K562 (cell line): ENCODE data around the gene NDUFS3. TPM values are rescaled to one million over a fixed set of nuclear protein-coding genes. Genes with fewer than 3 reads are reported as not detected.

Experiments
- CHD7 ChIP-seq: fragments of 200-600 bp; sonication (generic); IDR thresholded peaks from one replicate; pipeline ENCODE4 v1.6.1; 2012; ENCODE audit warnings: mild to moderate bottlenecking, low read depth, low read length, inconsistent platforms
- CREB1 ChIP-seq, 2 experiments: sonication (generic) in 1 of 2; formaldehyde crosslinking in 1 of 2; IDR thresholded peaks; 2 replicates each; pipeline versions ENCODE4 v1.6.1 to v1.8.0; 2012 to 2022; ENCODE audit warnings: inconsistent platforms in 1 of 2, mild to moderate bottlenecking in 1 of 2, missing genetic modification reagents in 1 of 2, moderate library complexity in 1 of 2
- GTF2A2 ChIP-seq: IDR thresholded peaks from 2 replicates; pipeline ENCODE4 v1.6.1; 2016; ENCODE audit warnings: mild to moderate bottlenecking, missing genetic modification characterization, missing compliant biosample characterization
- HDAC3 ChIP-seq: fragments of 450-650 bp; IDR thresholded peaks from 2 replicates; pipeline ENCODE4 v1.6.1; 2018; ENCODE audit warnings: borderline replicate concordance, mild to moderate bottlenecking, moderate library complexity; ENCODE audit not compliant: partially characterized antibody
- MCM2 ChIP-seq: fragments of 450-650 bp; IDR thresholded peaks from 2 replicates; pipeline ENCODE4 v1.6.1; 2017; ENCODE audit warnings: low read depth, mild to moderate bottlenecking
- MTA1 ChIP-seq: fragments of 450-650 bp; IDR thresholded peaks from 2 replicates; pipeline ENCODE4 v1.6.1; 2017; ENCODE audit warnings: borderline replicate concordance
- NEUROD1 ChIP-seq: fragments of 150-350 bp; IDR thresholded peaks from 2 replicates; pipeline ENCODE4 v1.6.1; 2014; ENCODE audit warnings: borderline replicate concordance, low read length, low read depth; ENCODE audit not compliant: partially characterized antibody
- RBM34 ChIP-seq: fragments of 200-400 bp; formaldehyde crosslinking; IDR thresholded peaks from 2 replicates; pipeline ENCODE4 v1.6.1; 2018; ENCODE audit warnings: low read length, borderline replicate concordance; ENCODE audit not compliant: insufficient read depth
- SMAD4 ChIP-seq: fragments of 250-450 bp; sonication (Bioruptor Pico); conservative IDR thresholded peaks from 2 replicates; pipeline ENCODE4 v1.8.0; 2021; ENCODE audit warnings: inconsistent platforms, mild to moderate bottlenecking, moderate library complexity
- SMARCA5 ChIP-seq: fragments of 450-650 bp; IDR thresholded peaks from 2 replicates; pipeline ENCODE4 v1.6.1; 2016
- TCF7L2 ChIP-seq: fragments of 150-350 bp; IDR thresholded peaks from 2 replicates; pipeline ENCODE4 v1.6.1; 2016; ENCODE audit warnings: low read depth, mild to moderate bottlenecking, low read length, moderate library complexity
- VEZF1 ChIP-seq: fragments of 200-800 bp; sonication (Bioruptor generic); IDR thresholded peaks from 2 replicates; pipeline ENCODE4 v1.6.1; 2017; ENCODE audit warnings: missing genetic modification characterization, missing compliant biosample characterization
- ZNF140 ChIP-seq: fragments of 250-450 bp; sonication (Bioruptor Pico); IDR thresholded peaks from 2 replicates; pipeline ENCODE4 v1.8.0; 2021; ENCODE audit warnings: moderate library complexity, mild to moderate bottlenecking, inconsistent platforms
- ZNF143 ChIP-seq: sonication (generic); formaldehyde crosslinking; IDR thresholded peaks from 2 replicates; pipeline ENCODE4 v1.9.0; 2022; ENCODE audit warnings: mild to moderate bottlenecking, missing genetic modification reagents
- ZSCAN29 ChIP-seq: fragments of 450-650 bp; IDR thresholded peaks from 2 replicates; pipeline ENCODE4 v1.6.1; 2017
- polyA plus RNA-seq, 8 experiments: library from polyadenylated mRNA; depleted of rRNA in 4 of 8; stranded (reverse) in 5 of 8; unstranded in 3 of 8; fragments of >200 nt; fragmentation: Nextera tagmentation in 2 of 8; fragmentation: Illumina TruSeq in 1 of 8; extraction: Ambion mirVana in 2 of 8; extraction: Trizol in 1 of 8; gene quantifications; 2 replicates each; pipeline versions ENCODE4 v1.2.1 to v1.2.3, GENCODE V29; 2011 to 2014; ENCODE audit warnings: inconsistent platforms in 1 of 8, missing spikeins in 1 of 8
- total RNA-seq, 7 experiments: library from RNA; depleted of rRNA in 6 of 7; stranded (reverse); fragments of >200 nt in 6 of 7; fragmentation: Illumina TruSeq in 2 of 7; extraction: Trizol in 2 of 7; gene quantifications; 2 replicates each; pipeline versions ENCODE4 v1.2.1 to v1.2.3, GENCODE V29; 2011 to 2021; ENCODE audit warnings: low replicate concordance in 1 of 7

NDUFS3 gene
- total and polyA plus RNA-seq, 9 of the 15 experiments (the other 6 are each of a cell fraction or from before 2014, with no cell fraction given) = 38.7 to 341 (median 194) TPM

GRCh38 chr11:47565340-47566148, 13.3 kb upstream of the NDUFS3 start, which contains the start of gene PTPMT1 (continued):
- no peak for TF ChIP-seq ZNF140 (CRISPR knock-in tag)
- no peak for TF ChIP-seq MTA1
- TF ChIP-seq GTF2A2 (tag) = no peak
- TF ChIP-seq HDAC3 = no peak
- 0 out of 2 replicates have a peak, but pooled peaks have one; percentile 41 for TF ChIP-seq CREB1 (IDR thresholded peaks at IDR 0.05)
- TF ChIP-seq CREB1 (CRISPR knock-in tag; IDR thresholded peaks at IDR 0.05) = peak; percentile 57; the same call in 1 of the 2 replicates
- TF ChIP-seq SMAD4 (CRISPR knock-in tag) = peak; percentile 79
- TF ChIP-seq NEUROD1 = peak; percentile 48
- TF ChIP-seq TCF7L2 = no peak
- no peak for TF ChIP-seq CHD7
- TF ChIP-seq MCM2 = no peak
- no peak for TF ChIP-seq SMARCA5
- no peak for TF ChIP-seq ZSCAN29
- TF ChIP-seq VEZF1 (CRISPR knock-in tag) = peak; percentile 72; the same call in 1 of the 2 replicates
- TF ChIP-seq ZNF143 (CRISPR knock-in tag) = peak; percentile 56; the same call in 1 of the 2 replicates
- TF ChIP-seq RBM34 = no peak
